A549 (cell line): ENCODE data around the gene IFI27L1. TPM values are rescaled to one million over a fixed set of nuclear protein-coding genes. Genes with fewer than 3 reads are reported as not detected.

Source experiments
- ATAC-seq, 2 experiments: fragments of 200-7000 bp in 1 of 2; fragments of >200 bp in 1 of 2; cut with Nextera tagmentation in 1 of 2; cut with Tn5 transposase in 1 of 2; 3 replicates each; pipeline versions ENCODE4 v1.8.0 to v1.9.1; 2018 to 2020; ENCODE audit warnings: mild to moderate bottlenecking in 1 of 2, moderate library complexity in 1 of 2
- CTCF ChIA-PET: fragments of 300-600 bp; sonication (Branson Sonifier 250); formaldehyde crosslinking; extraction: SDS; loops from one replicate; lab custom pipeline; 2021; ENCODE audit warnings: antibody characterized with exemption, inconsistent platforms; lab: Yijun Ruan, JAX
- POLR2A ChIA-PET: fragments of 350-600 bp; formaldehyde crosslinking; extraction: SDS; loops from one replicate; lab custom pipeline; 2021; ENCODE audit warnings: antibody characterized with exemption, inconsistent platforms; lab: Yijun Ruan, JAX
- DNase-seq, 2 experiments: peaks; one replicate each; pipeline versions ENCODE4 v3.0.0 to v3.0.0-alpha.2; 2011 to 2016; ENCODE audit warnings: low read depth in 1 of 2, low spot score in 1 of 2
- FAIRE-seq: peaks from 2 replicates; lab custom pipeline; 2011; peaks lifted over from hg19 to GRCh38; lab: Jason Lieb, UNC
- H3K27ac ChIP-seq, 2 experiments: fragments of >200 bp; sonication (Bioruptor Twin); formaldehyde crosslinking; 3 replicates each; pipeline ENCODE4 v1.5.1; 2016 to 2017
- H3K4me1 ChIP-seq: fragments of >200 bp; sonication (Bioruptor Twin); formaldehyde crosslinking; 3 replicates; pipeline ENCODE4 v1.6.1; 2016
- H3K4me2 ChIP-seq: fragments of >200 bp; sonication (Bioruptor Twin); formaldehyde crosslinking; 3 replicates; pipeline ENCODE4 v1.6.1; 2016
- H3K4me3 ChIP-seq: fragments of >200 bp; sonication (Bioruptor Twin); formaldehyde crosslinking; 3 replicates; pipeline ENCODE4 v1.5.1; 2016
- H3K9me3 ChIP-seq: fragments of >200 bp; sonication (Bioruptor Twin); formaldehyde crosslinking; 3 replicates; pipeline ENCODE4 v1.6.1; 2016
- BHLHE40 ChIP-seq: IDR thresholded peaks from 2 replicates; pipeline ENCODE4 v1.6.1; 2012; ENCODE audit warnings: low read depth, low read length, inconsistent platforms
- CBX2 ChIP-seq: fragments of 200-600 bp; sonication (generic); IDR thresholded peaks from 2 replicates; pipeline ENCODE4 v1.6.1; 2016; ENCODE audit warnings: low read depth, mild to moderate bottlenecking, borderline replicate concordance
- CHD2 ChIP-seq: fragments of 150-350 bp; IDR thresholded peaks from 2 replicates; pipeline ENCODE4 v1.6.1; 2014; ENCODE audit warnings: low read length; ENCODE audit not compliant: partially characterized antibody
- CTCF ChIP-seq: fragments of >200 bp; sonication (Bioruptor Twin); formaldehyde crosslinking; IDR thresholded peaks from 3 replicates; pipeline ENCODE4 v1.5.1; 2016
- EHMT2 ChIP-seq: fragments of 200-600 bp; sonication (generic); IDR thresholded peaks from 2 replicates; pipeline ENCODE4 v1.6.1; 2016; ENCODE audit warnings: antibody characterized with exemption, low read depth, mild to moderate bottlenecking, moderate library complexity
- FOXS1 ChIP-seq: fragments of 250-450 bp; sonication (Bioruptor Pico); IDR thresholded peaks from 2 replicates; pipeline ENCODE4 v1.5.0; 2020; ENCODE audit warnings: mild to moderate bottlenecking, moderate library complexity
- GATA3 ChIP-seq: IDR thresholded peaks from 2 replicates; pipeline ENCODE4 v1.6.1; 2012; ENCODE audit warnings: borderline replicate concordance
- HEYL ChIP-seq: fragments of 250-450 bp; sonication (Bioruptor Pico); IDR thresholded peaks from 2 replicates; pipeline ENCODE4 v1.8.0; 2021; ENCODE audit warnings: mild to moderate bottlenecking, moderate library complexity
- JUN ChIP-seq, 2 experiments: fragments of >200 bp; sonication (Bioruptor Twin); formaldehyde crosslinking; IDR thresholded peaks; 2 replicates in 1 of 2; 3 replicates in 1 of 2; pipeline ENCODE4 v1.6.1; 2016 to 2017
- MAX ChIP-seq: IDR thresholded peaks from 2 replicates; pipeline ENCODE4 v1.6.1; 2012
- POLR2A ChIP-seq: IDR thresholded peaks from 2 replicates; pipeline ENCODE4 v1.6.1; 2012; ENCODE audit warnings: mild to moderate bottlenecking, low read length
- POLR2AphosphoS2 ChIP-seq: conservative IDR thresholded peaks from 2 replicates; pipeline ENCODE4 v1.6.1; 2012; ENCODE audit warnings: low read length, improper control_type of control experiment, inconsistent platforms
- RAD21 ChIP-seq, 2 experiments: fragments of >200 bp in 1 of 2; sonication (Bioruptor Twin) in 1 of 2; formaldehyde crosslinking in 1 of 2; IDR thresholded peaks in 1 of 2; conservative IDR thresholded peaks in 1 of 2; 2 replicates in 1 of 2; 3 replicates in 1 of 2; pipeline ENCODE4 v1.6.1; 2012 to 2018; ENCODE audit warnings: inconsistent platforms in 1 of 2
- SMC3 ChIP-seq: fragments of >200 bp; sonication (Bioruptor Twin); formaldehyde crosslinking; IDR thresholded peaks from 3 replicates; pipeline ENCODE4 v1.6.1; 2018; ENCODE audit warnings: inconsistent platforms
- TP53 ChIP-seq: fragments of 250-450 bp; sonication (Bioruptor Pico); IDR thresholded peaks from 2 replicates; pipeline ENCODE4 v1.5.0; 2021; ENCODE audit warnings: mild to moderate bottlenecking, moderate library complexity
- WGBS: methylation state at CpG from one replicate; pipeline ENCODE4 v1.1.6; 2017; ENCODE audit errors: missing lambda C conversion rate; 5-methylcytosine and 5-hydroxymethylcytosine counted together
- polyA plus RNA-seq, 4 experiments: library from polyadenylated mRNA; depleted of rRNA in 3 of 4; stranded (reverse); fragments of >200 nt; fragmentation: RNase III in 1 of 4; extraction: RNeasy Plus Mini Kit Qiagen cat#74134 plus additional on column Dnase treatment in 1 of 4; gene quantifications; 2 replicates in 3 of 4; 3 replicates in 1 of 4; pipeline ENCODE4 v1.2.3, GENCODE V29; 2011 to 2017
- TF ChIP-seq, protein P1 (sequence below): fragments of >200 bp; sonication (Bioruptor Twin); formaldehyde crosslinking; IDR thresholded peaks from 3 replicates; pipeline ENCODE4 v1.6.1; 2016
- TF ChIP-seq, protein P2 (sequence below): IDR thresholded peaks from 2 replicates; pipeline ENCODE4 v1.6.1; 2012; ENCODE audit warnings: low read depth, borderline replicate concordance

Gene IFI27L1
- polyA plus RNA-seq, 2 of the 4 experiments (the other 2 are of a cell fraction), result 15.9 to 28.0 TPM

GRCh38 chr14:94109915-94110250 lies 28.8 kb downstream of the IFI27L1 start:
- CTCF ChIA-PET, result interaction anchor here (1.0 to 1.6 kb wide), 2 partner anchors 20 to 59 kb away, joined by 3 to 5 read pairs; no protein-coding TSS in a partner anchor
- Histone ChIP-seq H3K4me3 (no peak overlapping the region), H3K4me2 (no peak overlapping the region), H3K9me3 (no peaks in the 10 kb centered on the region), H3K27ac (no peak overlapping the region), H3K4me1 (no peaks in the 10 kb centered on the region)
- no peak for DNase-seq
- no peak for ATAC-seq
- TF ChIP-seq CHD2 (no peak), SMC3 (no peak), EHMT2 (no peak), MAX (no peak), BHLHE40 (no peak), TP53 (CRISPR knock-in tag) (no peak)
- TF ChIP-seq, protein P1, sequence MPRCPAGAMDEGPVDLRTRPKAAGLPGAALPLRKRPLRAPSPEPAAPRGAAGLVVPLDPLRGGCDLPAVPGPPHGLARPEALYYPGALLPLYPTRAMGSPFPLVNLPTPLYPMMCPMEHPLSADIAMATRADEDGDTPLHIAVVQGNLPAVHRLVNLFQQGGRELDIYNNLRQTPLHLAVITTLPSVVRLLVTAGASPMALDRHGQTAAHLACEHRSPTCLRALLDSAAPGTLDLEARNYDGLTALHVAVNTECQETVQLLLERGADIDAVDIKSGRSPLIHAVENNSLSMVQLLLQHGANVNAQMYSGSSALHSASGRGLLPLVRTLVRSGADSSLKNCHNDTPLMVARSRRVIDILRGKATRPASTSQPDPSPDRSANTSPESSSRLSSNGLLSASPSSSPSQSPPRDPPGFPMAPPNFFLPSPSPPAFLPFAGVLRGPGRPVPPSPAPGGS, result no peak
- POLR2A ChIA-PET, result no interaction called here
- WGBS, result 82% methylated on average over 2 of the region's 2 CpGs
- FAIRE-seq, result no peak

- CTCF ChIA-PET, result interaction anchor here (1.0 to 1.9 kb wide), 3 partner anchors 20 to 171 kb away, joined by 3 to 5 read pairs (median 5); no protein-coding TSS in a partner anchor
- H3K4me2 ChIP-seq, result no peak within 1 kb of the TSS
- DNase-seq, result no peak
- ATAC-seq, result 0 out of 6 replicates have a peak, but pooled peaks of 1 of the 2 experiments have one; percentile 21
- no peak within 1 kb of the TSS for H3K4me3 ChIP-seq
- no peaks in the 10 kb centered on the region for H3K9me3 ChIP-seq
- H3K4me1 ChIP-seq, result no peaks in the 10 kb centered on the region
- no peak within 1 kb of the TSS for H3K27ac ChIP-seq
- TF ChIP-seq JUN (IDR thresholded peaks at IDR 0.05) (no peak), GATA3 (no peak), FOXS1 (CRISPR knock-in tag) (no peak), SMC3 (no peak)
- TF ChIP-seq, protein P2, sequence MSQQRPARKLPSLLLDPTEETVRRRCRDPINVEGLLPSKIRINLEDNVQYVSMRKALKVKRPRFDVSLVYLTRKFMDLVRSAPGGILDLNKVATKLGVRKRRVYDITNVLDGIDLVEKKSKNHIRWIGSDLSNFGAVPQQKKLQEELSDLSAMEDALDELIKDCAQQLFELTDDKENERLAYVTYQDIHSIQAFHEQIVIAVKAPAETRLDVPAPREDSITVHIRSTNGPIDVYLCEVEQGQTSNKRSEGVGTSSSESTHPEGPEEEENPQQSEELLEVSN, result no peak
- POLR2A ChIA-PET, result no interaction called here
- FAIRE-seq, result no peak
- 74% methylated on average over 14 of the region's 14 CpGs for WGBS
Observed at GRCh38 chr14:94110552-94111181, 29.6 kb downstream of the IFI27L1 start, which contains the start of gene IFI27. Gene IFI27 (plus strand): TSS chr14:94110736.

- DNase-seq, result no peak
- no peak overlapping the region for H3K4me3 ChIP-seq
- TF ChIP-seq POLR2AphosphoS2, result no peak
- TF ChIP-seq BHLHE40, result no peak
- no peak for TF ChIP-seq POLR2A
- no peak for TF ChIP-seq CTCF
- TF ChIP-seq HEYL (CRISPR knock-in tag), result no peak
- no peak for TF ChIP-seq RAD21 (conservative IDR thresholded peaks at IDR 0.05 in 1 of 2, IDR thresholded peaks at IDR 0.05 in 1 of 2)
- TF ChIP-seq CBX2, result no peak
- TF ChIP-seq CHD2, result no peak
- TF ChIP-seq, all 56 proteins: peak for 0
- POLR2A ChIA-PET, result no interaction called here
- Histone ChIP-seq H3K9me3 (no peaks in the 10 kb centered on the region), H3K4me1 (no peaks in the 10 kb centered on the region), H3K27ac (no peak overlapping the region), H3K4me2 (no peak overlapping the region)
- ATAC-seq (no peak), FAIRE-seq (no peak)
- WGBS, result 85% methylated on average over 16 of the region's 20 CpGs
- CTCF ChIA-PET, result interaction anchor here (1.1 to 1.9 kb wide), 3 partner anchors 25 to 172 kb away, joined by 3 to 5 read pairs (median 3); no protein-coding TSS in a partner anchor
Observed at GRCh38 chr14:94111276-94112095, 30.4 kb downstream of the IFI27L1 start.
